ENCODE data around the gene APOL6. TPM values are rescaled to one million over a fixed set of nuclear protein-coding genes. Genes with fewer than 3 reads are reported as not detected.
A peak's percentile ranks its signal among the peaks of the same experiment; 100 is the strongest.

The APOL6 gene
- total and polyA plus RNA-seq, 9 of the 15 experiments (the other 6 are each of a cell fraction or from before 2014, with no cell fraction given), result 0.29 to 1.2 (median 0.70) TPM

GRCh38 chr22:35695202-35695601 lies 47.0 kb downstream of the APOL6 start (continued):
- TF ChIP-seq, protein P1, sequence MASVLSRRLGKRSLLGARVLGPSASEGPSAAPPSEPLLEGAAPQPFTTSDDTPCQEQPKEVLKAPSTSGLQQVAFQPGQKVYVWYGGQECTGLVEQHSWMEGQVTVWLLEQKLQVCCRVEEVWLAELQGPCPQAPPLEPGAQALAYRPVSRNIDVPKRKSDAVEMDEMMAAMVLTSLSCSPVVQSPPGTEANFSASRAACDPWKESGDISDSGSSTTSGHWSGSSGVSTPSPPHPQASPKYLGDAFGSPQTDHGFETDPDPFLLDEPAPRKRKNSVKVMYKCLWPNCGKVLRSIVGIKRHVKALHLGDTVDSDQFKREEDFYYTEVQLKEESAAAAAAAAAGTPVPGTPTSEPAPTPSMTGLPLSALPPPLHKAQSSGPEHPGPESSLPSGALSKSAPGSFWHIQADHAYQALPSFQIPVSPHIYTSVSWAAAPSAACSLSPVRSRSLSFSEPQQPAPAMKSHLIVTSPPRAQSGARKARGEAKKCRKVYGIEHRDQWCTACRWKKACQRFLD (CRISPR knock-in tag; IDR thresholded peaks at IDR 0.05), result no peak
- TF ChIP-seq HDAC8 (tag; IDR thresholded peaks at IDR 0.05) (no peak), MCM3 (IDR thresholded peaks at IDR 0.05) (no peak), PRMT5 (CRISPR knock-in tag; IDR thresholded peaks at IDR 0.05) (no peak), U2AF1 (optimal IDR thresholded peaks at IDR 0.05; ENCODE audit: low read depth, low read length) (no peak), KLF1 (tag; IDR thresholded peaks at IDR 0.05) (no peak), ATF7 (IDR thresholded peaks at IDR 0.05) (no peak), ZNF75A (CRISPR knock-in tag; IDR thresholded peaks at IDR 0.05) (no peak), MBD2 (IDR thresholded peaks at IDR 0.05; ENCODE audit: borderline replicate concordance, low read depth) (no peak)

DNA sequence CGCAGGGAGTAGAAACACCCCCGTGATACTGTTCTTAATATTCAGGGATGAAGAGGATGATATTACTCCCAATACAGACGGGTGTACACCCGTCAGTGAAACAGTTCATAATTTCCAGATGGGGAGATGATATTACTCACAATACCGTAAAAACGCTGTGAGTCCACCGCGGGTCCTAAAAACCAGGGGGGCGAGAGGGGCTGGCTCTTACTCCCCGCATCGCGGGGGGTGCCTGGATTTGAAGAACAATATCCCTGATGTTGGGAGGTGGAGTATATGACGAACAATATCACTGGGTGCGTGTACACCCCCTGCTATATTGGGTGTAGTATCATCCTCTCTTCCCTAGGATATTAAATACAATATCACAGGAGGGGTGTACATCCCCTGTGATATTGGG lies 48.9 kb downstream of the APOL6 start:
- ATAC-seq (no peak), DNase-seq (ENCODE audit: extremely low read depth in 1 of 4, low spot score in 3 of 4) (no peak)

More for the DNA sequence above, 48.9 kb downstream of the APOL6 start:
- Histone ChIP-seq H3K36me3 (ENCODE audit: control insufficient read depth, insufficient read depth, low read length) (no peaks in the 10 kb centered on the region), H3K9me3 (replicated peaks; ENCODE audit: control insufficient read depth, insufficient read depth, low read depth, low read length) (no peaks in the 10 kb centered on the region), H3K4me2 (ENCODE audit: insufficient read depth, low read length) (no peak overlapping the region), H3K9me1 (ENCODE audit: control insufficient read depth, insufficient read depth, low read length) (no peaks in the 10 kb centered on the region), H3K4me3 (no peak overlapping the region), H3K9ac (ENCODE audit: insufficient read depth in 1 of 2, low read depth in 2 of 2, low read length in 2 of 2) (no peak overlapping the region), H3K79me2 (ENCODE audit: control insufficient read depth, insufficient read depth, low read length) (no peaks in the 10 kb centered on the region), H2AFZ (ENCODE audit: low read depth, low read length) (no peak overlapping the region), H3K27me3 (ENCODE audit: control insufficient read depth in 2 of 2, insufficient read depth in 2 of 2, low read length in 2 of 2) (no peaks in the 10 kb centered on the region; a peak in 1 of 5 replicates), H4K20me1 (replicated peaks; ENCODE audit: control insufficient read depth, insufficient read depth, low read length) (no peaks in the 10 kb centered on the region), H3K27ac (ENCODE audit: extremely low read depth, low read depth, low read length) (no peak overlapping the region), H3K4me1 (replicated peaks in 1 of 2; ENCODE audit: control insufficient read depth in 2 of 2, insufficient read depth in 2 of 2, low read length in 2 of 2) (no peaks in the 10 kb centered on the region)
- intact Hi-C loops (cut with micrococcal nuclease), result no loop called here
- in situ Hi-C loops (cut with MboI), result no loop called here
- WGBS (ENCODE audit: insufficient coverage, low coverage, missing lambda C conversion rate), result 26% methylated on average over 12 of the region's 14 CpGs
- POLR2A ChIA-PET, result no interaction called here
- no peak for FAIRE-seq
- TF ChIP-seq GABPB2 (CRISPR knock-in tag; conservative IDR thresholded peaks at IDR 0.05) (no peak), CC2D1A (IDR thresholded peaks at IDR 0.05) (no peak), KDM1A (IDR thresholded peaks at IDR 0.05) (no peak), CBX3 (IDR thresholded peaks at IDR 0.05; ENCODE audit: borderline replicate concordance in 1 of 2, low read length in 2 of 2) (no peak)
- TF ChIP-seq, protein P2, sequence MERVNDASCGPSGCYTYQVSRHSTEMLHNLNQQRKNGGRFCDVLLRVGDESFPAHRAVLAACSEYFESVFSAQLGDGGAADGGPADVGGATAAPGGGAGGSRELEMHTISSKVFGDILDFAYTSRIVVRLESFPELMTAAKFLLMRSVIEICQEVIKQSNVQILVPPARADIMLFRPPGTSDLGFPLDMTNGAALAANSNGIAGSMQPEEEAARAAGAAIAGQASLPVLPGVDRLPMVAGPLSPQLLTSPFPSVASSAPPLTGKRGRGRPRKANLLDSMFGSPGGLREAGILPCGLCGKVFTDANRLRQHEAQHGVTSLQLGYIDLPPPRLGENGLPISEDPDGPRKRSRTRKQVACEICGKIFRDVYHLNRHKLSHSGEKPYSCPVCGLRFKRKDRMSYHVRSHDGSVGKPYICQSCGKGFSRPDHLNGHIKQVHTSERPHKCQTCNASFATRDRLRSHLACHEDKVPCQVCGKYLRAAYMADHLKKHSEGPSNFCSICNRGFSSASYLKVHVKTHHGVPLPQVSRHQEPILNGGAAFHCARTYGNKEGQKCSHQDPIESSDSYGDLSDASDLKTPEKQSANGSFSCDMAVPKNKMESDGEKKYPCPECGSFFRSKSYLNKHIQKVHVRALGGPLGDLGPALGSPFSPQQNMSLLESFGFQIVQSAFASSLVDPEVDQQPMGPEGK (CRISPR knock-in tag; IDR thresholded peaks at IDR 0.05; ENCODE audit: borderline replicate concordance), result no peak
- TF ChIP-seq, protein P3, sequence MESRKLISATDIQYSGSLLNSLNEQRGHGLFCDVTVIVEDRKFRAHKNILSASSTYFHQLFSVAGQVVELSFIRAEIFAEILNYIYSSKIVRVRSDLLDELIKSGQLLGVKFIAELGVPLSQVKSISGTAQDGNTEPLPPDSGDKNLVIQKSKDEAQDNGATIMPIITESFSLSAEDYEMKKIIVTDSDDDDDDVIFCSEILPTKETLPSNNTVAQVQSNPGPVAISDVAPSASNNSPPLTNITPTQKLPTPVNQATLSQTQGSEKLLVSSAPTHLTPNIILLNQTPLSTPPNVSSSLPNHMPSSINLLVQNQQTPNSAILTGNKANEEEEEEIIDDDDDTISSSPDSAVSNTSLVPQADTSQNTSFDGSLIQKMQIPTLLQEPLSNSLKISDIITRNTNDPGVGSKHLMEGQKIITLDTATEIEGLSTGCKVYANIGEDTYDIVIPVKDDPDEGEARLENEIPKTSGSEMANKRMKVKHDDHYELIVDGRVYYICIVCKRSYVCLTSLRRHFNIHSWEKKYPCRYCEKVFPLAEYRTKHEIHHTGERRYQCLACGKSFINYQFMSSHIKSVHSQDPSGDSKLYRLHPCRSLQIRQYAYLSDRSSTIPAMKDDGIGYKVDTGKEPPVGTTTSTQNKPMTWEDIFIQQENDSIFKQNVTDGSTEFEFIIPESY (CRISPR knock-in tag; IDR thresholded peaks at IDR 0.05), result peak; percentile 46; the same call in 1 of the 2 replicates
- CTCF ChIA-PET (ENCODE audit: low intra/inter-chr PET ratio), result no interaction called here
- no TSS peak for BruUV-seq (replicated peaks)
